NCI-H146 treated with DMSO at 0.1 percent for 48 hours (cell line): Measurements from ENCODE around the gene HOXC9.

ENCODE experiments used
- DNase-seq: peaks from one replicate; lab custom pipeline; 2025; ENCODE audit not compliant: unreplicated experiment; lab: John Stamatoyannopoulos, UW

HOXC9 gene

DNA sequence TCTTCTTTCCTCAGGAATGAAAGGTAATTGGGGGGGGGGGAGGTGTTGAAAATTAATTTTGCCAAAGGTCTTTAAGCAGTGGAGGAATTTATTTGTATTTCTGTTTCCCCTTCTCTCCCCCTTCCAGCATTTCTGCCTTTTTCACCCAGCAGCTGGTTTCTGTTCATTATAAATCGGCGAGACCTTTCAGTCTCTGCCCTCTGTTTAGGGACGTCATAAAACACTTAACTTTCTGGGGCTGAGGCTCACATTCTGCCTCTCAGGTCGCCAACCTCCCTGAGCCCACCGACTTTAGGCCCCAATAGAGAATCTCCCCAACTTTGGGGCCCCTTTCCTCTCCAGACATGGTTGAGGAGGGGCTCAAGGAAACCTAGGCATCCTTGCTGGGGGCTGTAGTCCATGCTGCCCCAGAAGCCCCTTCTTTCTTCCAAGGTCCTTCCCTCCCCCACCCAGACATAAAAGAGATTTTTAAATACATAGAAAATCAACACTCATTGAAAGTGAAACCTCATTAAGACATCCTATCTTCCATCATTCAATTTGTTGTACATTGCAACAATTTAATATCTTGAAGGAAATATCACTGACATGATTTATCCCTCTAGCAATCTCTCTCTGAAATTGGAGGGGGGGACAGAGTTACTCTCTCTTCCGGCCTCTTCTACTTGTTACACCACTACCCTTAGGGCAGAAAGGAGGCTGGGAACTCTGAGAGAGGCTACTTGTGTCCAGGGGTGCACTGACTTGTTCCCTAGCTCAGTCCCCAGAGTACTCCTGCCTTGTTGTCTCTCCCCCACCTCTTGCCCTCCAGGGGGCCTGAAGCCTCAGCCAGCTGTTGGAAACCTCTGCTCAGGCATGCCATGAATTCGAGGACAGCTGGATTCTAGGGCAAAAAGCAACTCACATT is 25.8 kb downstream of the HOXC9 start:
- DNase-seq = no peak

DNA sequence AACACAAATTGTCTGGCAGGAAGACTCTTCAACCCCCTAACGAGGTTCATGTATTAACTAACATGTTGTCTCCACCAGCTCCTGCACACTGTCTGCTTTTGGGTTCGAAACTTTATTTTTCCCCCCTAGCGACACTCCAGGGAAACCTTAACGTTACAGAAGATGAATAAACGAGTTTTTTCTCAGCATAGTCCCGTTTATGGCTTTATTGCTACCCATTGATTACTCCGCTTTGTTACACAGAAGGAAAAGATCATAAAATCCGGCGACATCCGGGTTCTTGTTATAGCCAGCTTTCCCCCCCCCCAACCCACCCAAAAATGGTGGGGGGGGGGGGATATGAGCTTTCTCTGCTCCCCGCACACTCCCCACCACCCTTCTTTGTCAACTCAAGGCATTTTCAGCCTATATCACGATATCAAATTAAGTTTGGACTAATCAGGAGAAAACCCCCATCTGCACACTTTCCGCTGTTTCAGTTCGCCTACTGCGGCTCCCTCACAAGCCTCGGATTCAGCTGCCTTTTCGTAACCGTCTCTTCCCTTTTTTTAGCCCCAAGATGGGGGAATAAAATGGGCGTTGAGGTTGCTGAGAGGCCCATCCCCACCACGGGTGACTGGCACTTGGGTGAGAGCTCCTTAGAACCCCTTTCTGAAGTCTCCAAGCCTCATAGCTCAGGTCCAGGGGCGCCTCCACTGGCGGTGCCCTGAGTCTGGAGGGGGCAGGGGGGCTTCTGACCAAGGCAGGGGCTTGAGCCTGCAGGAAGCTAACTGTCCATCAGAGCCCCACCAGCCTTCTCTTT is 26.9 kb downstream of the HOXC9 start:
- DNase-seq = no peak

DNA sequence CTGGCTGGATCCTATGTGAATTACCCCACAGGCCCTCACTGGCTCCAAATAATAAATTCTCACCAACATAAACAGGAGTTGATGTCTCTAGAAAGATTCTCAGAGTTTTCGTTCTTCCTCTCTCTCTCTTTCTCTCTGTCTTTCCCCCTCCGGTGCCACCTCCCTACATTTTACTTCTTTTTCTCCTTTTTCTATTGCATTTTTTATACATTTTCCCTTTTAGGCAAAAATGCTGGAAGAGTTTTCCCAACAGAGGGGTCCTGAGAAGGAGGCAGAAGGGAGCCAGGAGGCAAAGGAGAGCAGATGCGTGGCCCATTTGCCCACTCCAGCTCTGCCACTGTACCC is 27.5 kb downstream of the HOXC9 start:
- DNase-seq = no peak

- DNase-seq = no peak
Observed at GRCh38 chr12:54028314-54029201, 28.6 kb downstream of the HOXC9 start, which contains the start of gene HOXC6. Gene HOXC6, plus strand, starts transcription at chr12:54028440. Its CDS starts 82 bp downstream, at chr12:54028522.

DNA sequence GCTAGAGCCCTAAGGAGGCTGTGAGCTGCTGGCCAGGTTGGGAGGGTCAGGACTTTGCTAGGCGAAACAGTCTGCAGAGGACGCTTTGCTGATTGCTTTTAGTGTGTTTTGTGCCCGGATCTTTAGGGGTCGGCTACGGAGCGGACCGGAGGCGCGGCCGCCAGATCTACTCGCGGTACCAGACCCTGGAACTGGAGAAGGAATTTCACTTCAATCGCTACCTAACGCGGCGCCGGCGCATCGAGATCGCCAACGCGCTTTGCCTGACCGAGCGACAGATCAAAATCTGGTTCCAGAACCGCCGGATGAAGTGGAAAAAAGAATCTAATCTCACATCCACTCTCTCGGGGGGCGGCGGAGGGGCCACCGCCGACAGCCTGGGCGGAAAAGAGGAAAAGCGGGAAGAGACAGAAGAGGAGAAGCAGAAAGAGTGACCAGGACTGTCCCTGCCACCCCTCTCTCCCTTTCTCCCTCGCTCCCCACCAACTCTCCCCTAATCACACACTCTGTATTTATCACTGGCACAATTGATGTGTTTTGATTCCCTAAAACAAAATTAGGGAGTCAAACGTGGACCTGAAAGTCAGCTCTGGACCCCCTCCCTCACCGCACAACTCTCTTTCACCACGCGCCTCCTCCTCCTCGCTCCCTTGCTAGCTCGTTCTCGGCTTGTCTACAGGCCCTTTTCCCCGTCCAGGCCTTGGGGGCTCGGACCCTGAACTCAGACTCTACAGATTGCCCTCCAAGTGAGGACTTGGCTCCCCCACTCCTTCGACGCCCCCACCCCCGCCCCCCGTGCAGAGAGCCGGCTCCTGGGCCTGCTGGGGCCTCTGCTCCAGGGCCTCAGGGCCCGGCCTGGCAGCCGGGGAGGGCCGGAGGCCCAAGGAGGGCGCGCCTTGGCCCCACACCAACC is 29.8 kb downstream of the HOXC9 start:
- DNase-seq = no peak

DNA sequence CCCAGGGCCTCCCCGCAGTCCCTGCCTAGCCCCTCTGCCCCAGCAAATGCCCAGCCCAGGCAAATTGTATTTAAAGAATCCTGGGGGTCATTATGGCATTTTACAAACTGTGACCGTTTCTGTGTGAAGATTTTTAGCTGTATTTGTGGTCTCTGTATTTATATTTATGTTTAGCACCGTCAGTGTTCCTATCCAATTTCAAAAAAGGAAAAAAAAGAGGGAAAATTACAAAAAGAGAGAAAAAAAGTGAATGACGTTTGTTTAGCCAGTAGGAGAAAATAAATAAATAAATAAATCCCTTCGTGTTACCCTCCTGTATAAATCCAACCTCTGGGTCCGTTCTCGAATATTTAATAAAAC is 30.5 kb downstream of the HOXC9 start:
- DNase-seq = no peak

DNA sequence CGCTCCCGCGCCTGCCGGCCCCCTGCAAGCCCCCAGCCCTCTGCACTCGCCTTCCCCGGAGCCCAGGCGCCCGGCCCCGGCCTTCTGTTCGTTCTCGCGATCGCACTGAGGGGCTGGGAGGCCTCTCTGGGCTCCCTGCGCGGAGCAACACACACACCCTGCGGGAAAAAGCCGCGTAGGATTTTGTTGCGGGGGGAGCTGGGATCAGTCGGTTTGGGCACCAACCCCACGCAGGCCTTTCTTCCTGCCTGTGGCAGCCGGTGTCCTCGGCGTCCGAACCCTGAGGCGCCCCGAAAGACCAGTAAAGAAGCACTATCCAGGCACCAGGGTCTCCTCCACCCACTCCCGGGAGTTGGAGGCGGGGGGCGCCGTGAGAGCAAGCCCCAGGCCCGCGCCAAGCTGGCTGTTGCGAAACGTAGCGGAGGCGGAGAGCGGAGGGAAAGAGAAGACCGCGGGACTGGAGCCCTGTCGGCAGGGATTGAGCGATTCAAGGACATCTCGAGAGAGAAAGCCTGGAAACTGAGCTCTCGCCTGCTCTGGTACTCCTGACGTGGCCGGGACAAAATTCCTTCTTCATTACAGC is 31.0 kb downstream of the HOXC9 start:
- DNase-seq = no peak

- no peak for DNase-seq
Observed at GRCh38 chr12:54031480-54031879, 31.5 kb downstream of the HOXC9 start.

GRCh38 chr12:54032086-54032619 is 32.2 kb downstream of the HOXC9 start:
- no peak for DNase-seq

GRCh38 chr12:54032627-54033100 is 32.7 kb downstream of the HOXC9 start, which contains the start of gene HOXC5:
Gene HOXC5, plus strand, starts transcription at chr12:54033050. Its CDS starts 73 bp downstream, at chr12:54033123.
- peak; percentile 33 for DNase-seq

GRCh38 chr12:54033106-54033979 is 33.4 kb downstream of the HOXC9 start:
- DNase-seq = no peak

DNA sequence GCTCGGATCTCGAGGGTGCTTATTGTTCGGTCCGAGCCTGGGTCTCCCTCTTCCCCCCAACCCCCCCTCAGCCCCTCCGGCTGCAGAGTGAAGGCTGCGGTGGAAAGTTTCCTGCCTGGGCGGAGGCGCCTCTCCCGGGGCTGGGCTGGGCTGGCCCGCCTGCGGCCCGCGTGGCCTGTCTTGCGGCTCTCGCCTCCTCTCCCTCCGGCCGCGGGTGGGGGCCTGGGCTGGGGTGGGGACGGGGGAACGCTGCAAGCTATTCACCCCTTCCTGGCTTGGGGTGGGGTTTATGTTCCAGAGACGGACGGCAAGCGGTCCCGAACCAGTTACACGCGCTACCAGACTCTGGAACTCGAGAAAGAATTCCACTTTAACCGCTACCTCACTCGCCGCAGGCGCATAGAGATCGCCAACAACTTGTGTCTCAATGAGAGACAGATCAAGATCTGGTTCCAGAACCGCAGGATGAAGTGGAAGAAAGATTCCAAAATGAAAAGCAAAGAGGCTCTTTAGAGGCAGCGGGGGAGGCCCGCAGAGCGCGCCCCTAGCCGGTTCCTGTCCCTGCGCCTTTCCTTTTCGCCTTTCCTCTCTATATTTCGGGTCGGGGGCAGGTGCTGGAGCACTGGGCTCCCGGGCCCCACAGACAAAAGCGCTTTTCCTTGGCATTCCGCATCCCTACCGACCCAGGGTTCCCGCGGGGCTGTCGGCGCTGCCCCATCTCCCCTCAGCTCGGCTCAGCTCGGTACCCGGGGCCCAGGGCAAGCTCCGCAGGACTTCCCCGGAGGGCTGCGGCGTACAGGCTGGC is 34.2 kb downstream of the HOXC9 start:
- DNase-seq = no peak

DNA sequence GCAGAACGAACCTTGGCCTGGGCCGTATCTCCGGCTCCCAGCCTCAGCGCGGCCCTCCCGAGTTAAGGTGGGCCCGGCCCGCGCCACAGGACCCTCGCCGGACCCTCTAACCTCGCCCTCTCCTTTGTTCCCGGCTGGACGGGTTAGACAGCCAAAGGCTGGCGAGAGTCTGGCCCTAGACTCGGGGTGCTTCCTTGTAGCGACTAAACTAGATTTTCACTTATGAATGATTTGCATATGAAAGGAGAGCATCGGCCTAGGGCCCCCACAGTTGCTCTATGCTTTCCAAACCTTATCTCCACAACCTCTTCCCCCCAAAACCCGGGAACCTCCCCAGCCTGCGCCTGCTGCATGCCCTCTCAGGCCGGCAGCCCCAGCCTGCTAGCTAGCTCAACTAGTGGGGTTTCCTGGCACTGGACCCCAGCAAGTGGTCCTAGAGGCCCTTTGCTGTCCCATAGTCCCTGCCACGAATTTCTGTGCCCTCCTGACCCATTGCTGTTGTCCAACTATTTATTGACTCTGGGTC is 34.9 kb downstream of the HOXC9 start:
- no peak for DNase-seq

GRCh38 chr12:54035568-54036264 is 35.8 kb downstream of the HOXC9 start:
- DNase-seq = no peak

DNA sequence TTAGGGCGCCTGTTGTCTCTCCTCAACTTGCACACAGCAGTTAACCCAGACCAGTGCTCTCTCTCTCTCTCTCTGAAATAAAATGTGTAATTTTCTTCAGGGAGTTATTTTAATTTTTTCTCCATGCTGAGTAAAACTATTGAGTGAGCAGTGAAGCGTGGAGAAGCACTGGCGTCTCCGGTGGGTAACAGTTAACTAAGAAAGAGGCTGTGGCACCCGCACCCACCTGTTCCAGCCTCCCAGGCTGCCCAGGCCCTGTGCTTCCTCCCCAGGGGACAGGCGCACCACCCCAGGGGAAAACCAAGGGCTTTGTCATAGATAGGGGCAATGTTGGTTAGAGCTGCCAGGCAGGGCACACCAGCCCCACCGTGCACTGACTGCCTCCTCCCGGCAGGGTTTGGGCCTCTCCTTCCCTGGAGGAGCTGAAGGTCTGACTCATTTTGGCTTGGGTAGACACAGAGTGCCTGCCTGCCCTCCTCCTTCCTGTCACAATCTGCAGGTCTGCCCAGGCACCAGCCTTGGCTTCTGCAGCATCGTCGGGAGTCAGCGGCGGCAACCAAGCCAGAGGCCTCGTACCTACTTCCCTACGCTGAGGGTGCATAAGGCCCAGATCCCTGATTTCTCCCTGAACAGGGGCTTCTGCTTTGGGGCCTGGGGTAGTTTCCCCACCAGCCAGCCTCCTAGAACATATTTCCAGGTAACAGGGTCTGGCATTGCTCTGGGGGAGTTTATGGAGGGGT is 36.8 kb downstream of the HOXC9 start:
- no peak for DNase-seq
